Thoracic aorta (tissue), 2 donors: ENCODE results near the gene CNST. TPM values are rescaled to one million over a fixed set of nuclear protein-coding genes. Genes with fewer than 3 reads are reported as not detected.

Experiments used
- ATAC-seq: fragments of 150-250 bp; one replicate; pipeline ENCODE4 v1.8.0; 2017; ENCODE audit warnings: low read depth; ENCODE audit not compliant: insufficient number of reproducible peaks, low FRiP score
- DNase-seq: peaks from one replicate; pipeline ENCODE4 v3.0.0-alpha.2; 2020; ENCODE audit warnings: low spot score
- H3K27ac ChIP-seq, 2 donors: fragments of 200-600 bp; sonication (generic); 1 replicate in 1 of 2; 2 replicates in 1 of 2; pipeline ENCODE4 v1.5.1; 2016; ENCODE audit warnings: mild to moderate bottlenecking in 2 of 2, moderate library complexity in 2 of 2
- H3K27me3 ChIP-seq: fragments of 200-600 bp; sonication (generic); replicated peaks from 2 replicates; pipeline ENCODE4 v1.6.0; 2016; ENCODE audit warnings: mild to moderate bottlenecking; ENCODE audit not compliant: insufficient read depth
- H3K36me3 ChIP-seq: fragments of 200-600 bp; sonication (generic); one replicate; pipeline ENCODE4 v1.5.1; 2016
- H3K4me1 ChIP-seq, 2 donors: fragments of 200-600 bp; sonication (generic); 1 replicate in 1 of 2; 2 replicates in 1 of 2; pipeline versions ENCODE4 v1.5.1 to v1.6.0; 2016; ENCODE audit warnings: low read depth in 2 of 2, mild to moderate bottlenecking in 1 of 2; ENCODE audit not compliant: control insufficient read depth in 1 of 2
- H3K4me3 ChIP-seq: fragments of 200-600 bp; sonication (generic); 2 replicates; pipeline ENCODE4 v1.5.1; 2016; ENCODE audit warnings: mild to moderate bottlenecking
- H3K9me3 ChIP-seq: fragments of 200-600 bp; sonication (generic); 2 replicates; pipeline ENCODE4 v1.5.1; 2016
- total RNA-seq, 2 donors: library from RNA; depleted of rRNA; stranded (reverse); fragments of >200 nt; gene quantifications; one replicate each; pipeline versions ENCODE4 v1.1.0 to v1.2.3, GENCODE V29; 2016
- TF ChIP-seq, protein P1 (sequence below): fragments of 200-600 bp; sonication (generic); IDR thresholded peaks from one replicate; pipeline ENCODE4 v1.5.1; 2019; ENCODE audit warnings: antibody characterized with exemption

The CNST gene, protein sequence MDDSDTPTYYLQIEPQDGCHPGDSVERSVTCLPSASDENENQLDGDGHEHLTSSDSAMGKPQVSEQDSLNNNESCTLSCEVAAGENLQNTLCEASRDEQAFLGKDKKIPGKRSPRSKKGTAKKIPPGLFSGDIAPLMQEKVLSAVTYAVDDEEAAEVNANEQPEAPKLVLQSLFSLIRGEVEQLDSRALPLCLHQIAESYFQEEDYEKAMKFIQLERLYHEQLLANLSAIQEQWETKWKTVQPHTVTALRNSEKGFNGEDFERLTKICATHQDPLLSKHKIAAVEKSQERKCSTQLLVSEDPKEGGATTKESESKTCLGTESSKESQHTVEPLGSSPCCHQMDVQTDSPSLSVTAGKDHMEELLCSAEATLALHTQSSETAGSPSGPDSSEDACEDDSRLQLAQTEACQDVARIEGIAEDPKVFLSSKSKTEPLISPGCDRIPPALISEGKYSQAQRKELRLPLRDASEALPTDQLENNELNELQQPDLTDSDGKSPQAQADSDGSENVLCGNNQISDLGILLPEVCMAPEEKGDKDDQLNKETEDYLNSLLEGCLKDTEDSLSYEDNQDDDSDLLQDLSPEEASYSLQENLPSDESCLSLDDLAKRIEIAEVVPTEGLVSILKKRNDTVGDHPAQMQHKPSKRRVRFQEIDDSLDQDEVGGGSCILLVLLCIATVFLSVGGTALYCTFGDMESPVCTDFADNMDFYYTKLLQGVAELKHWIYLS
- 10 to 100 TPM; 20.7 to 29.3 TPM for total RNA-seq

DNA sequence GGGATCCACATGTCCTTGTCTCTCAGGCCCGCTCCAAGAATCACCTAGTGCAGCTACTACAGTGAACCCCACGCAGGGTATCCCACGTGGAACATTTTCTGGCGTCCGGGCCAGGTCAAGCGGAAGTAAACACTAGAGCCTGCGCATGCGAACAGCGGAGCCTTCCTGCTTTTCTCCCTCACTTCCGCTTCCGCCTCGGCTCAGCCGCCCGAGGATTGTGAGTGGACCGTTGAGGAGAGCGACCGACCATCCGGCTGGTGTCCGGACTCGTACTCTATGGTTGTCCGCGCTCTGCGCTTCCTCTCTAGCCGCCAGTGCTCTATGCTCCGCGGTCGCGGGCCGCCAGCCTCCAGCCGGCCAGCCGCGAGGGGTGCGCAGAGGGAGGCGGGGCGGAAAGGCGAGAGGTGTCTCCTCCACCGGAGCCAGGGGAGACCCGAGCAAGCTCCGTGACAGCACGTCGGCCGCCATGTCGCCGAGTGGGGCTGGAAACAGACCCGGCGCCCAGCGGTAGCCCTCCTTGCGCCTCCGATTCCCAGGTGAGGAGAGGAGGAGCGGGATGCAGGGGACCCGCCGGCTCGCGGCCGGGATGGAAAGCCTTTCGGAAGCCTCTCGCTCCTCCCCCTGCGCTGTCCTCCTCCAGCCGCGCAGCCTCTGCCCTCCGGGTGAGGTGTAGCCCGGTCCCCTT, at the start of gene CNST, which contains the start of gene TFB2M:
Gene CNST (plus strand): TSS at position 329 of the 685 bp plus-strand sequence. CDS start 25,107 bp downstream, outside the sequence.
Gene TFB2M (minus strand): TSS at position 134 of the 685 bp plus-strand sequence. CDS start 123 bp downstream, at position 11.
- Histone ChIP-seq H3K4me3 (peak within 1 kb of the TSS; percentile 86), H3K27me3 (no peaks in the 10 kb centered on the region), H3K36me3 (no peaks in the 10 kb centered on the region), H3K4me1 (peaks cover 37 to 54% of the 10 kb centered on the region in 2 donors), H3K9me3 (no peaks in the 10 kb centered on the region), H3K27ac (peak within 1 kb of the TSS; percentile 86 to 90)
- TF ChIP-seq, protein P1, sequence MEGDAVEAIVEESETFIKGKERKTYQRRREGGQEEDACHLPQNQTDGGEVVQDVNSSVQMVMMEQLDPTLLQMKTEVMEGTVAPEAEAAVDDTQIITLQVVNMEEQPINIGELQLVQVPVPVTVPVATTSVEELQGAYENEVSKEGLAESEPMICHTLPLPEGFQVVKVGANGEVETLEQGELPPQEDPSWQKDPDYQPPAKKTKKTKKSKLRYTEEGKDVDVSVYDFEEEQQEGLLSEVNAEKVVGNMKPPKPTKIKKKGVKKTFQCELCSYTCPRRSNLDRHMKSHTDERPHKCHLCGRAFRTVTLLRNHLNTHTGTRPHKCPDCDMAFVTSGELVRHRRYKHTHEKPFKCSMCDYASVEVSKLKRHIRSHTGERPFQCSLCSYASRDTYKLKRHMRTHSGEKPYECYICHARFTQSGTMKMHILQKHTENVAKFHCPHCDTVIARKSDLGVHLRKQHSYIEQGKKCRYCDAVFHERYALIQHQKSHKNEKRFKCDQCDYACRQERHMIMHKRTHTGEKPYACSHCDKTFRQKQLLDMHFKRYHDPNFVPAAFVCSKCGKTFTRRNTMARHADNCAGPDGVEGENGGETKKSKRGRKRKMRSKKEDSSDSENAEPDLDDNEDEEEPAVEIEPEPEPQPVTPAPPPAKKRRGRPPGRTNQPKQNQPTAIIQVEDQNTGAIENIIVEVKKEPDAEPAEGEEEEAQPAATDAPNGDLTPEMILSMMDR, result peak; percentile 9
- DNase-seq (peak; percentile 91), ATAC-seq (peak; percentile 81)

DNA sequence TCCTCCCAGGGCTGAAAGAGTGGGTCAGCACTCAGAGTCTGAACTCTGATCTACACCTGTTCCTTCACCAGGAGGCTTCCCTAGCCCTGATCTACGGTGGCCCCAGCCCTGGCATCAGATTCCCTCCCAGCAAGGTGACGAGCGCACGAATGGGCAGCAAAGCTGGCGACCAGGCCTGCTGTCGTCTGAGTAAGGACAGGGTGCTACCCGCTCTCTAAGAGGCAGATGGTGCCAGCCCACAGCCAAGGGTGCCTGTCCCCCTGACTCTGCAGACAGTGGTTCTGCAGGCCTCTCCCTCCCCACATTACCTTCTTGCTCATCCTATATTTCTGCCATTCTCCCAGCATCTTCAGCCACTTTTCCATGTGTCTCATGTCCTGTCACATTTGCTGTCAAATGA, 48.9 kb upstream of the CNST start:
- TF ChIP-seq, protein P1, result no peak
- peaks cover 24% of the 10 kb centered on the region for H3K9me3 ChIP-seq
- ATAC-seq (no peak), DNase-seq (no peak)
- no peaks in the 10 kb centered on the region for H3K4me1 ChIP-seq
- H3K27ac ChIP-seq, result no peak overlapping the region
- H3K4me3 ChIP-seq, result no peak overlapping the region
- no peaks in the 10 kb centered on the region for H3K27me3 ChIP-seq
- H3K36me3 ChIP-seq, result no peaks in the 10 kb centered on the region

GRCh38 chr1:246518456-246519205, 47.6 kb upstream of the CNST start:
- H3K9me3 ChIP-seq, result peaks cover 24% of the 10 kb centered on the region
- no peaks in the 10 kb centered on the region for H3K27me3 ChIP-seq
- H3K4me3 ChIP-seq, result no peak overlapping the region
- ATAC-seq (no peak), DNase-seq (no peak)
- H3K4me1 ChIP-seq, result no peaks in the 10 kb centered on the region
- H3K27ac ChIP-seq, result no peak overlapping the region
- H3K36me3 ChIP-seq, result no peaks in the 10 kb centered on the region
- TF ChIP-seq, protein P1, result no peak

DNA sequence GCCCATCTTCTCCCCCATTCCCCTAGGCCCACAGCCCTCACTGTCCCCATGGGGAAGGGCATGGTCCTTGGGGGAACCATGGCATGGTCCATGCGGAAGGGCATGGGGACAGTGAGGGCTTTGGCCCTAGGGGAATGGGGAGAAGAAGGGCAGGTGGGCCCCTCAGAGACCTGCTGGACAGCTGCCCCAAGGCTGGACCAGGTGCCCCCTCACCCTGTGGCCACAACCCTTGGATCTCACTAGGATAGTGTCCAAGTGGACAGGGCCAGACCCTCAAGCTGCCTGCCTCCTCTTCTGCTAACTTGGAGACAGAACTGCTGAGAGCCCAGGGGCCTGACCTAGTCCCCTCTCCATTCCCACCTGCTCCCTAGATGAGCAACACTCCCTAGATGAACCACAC, 46.7 kb upstream of the CNST start:
- ATAC-seq, result no peak
- Histone ChIP-seq H3K27ac (no peak overlapping the region), H3K36me3 (no peaks in the 10 kb centered on the region), H3K27me3 (no peaks in the 10 kb centered on the region), H3K4me1 (no peaks in the 10 kb centered on the region), H3K9me3 (peaks cover 19% of the 10 kb centered on the region), H3K4me3 (no peak overlapping the region)
- TF ChIP-seq, protein P1, result no peak
- DNase-seq, result no peak
